BJ (cell line): ENCODE measurements around the gene OR10G3. TPM values are rescaled to one million over a fixed set of nuclear protein-coding genes. Genes with fewer than 3 reads are reported as not detected.

ENCODE experiments used
- CTCF ChIA-PET: fragments of 350-600 bp; formaldehyde crosslinking; extraction: SDS; loops from one replicate; lab custom pipeline; 2021; ENCODE audit warnings: antibody characterized with exemption, inconsistent platforms; lab: Yijun Ruan, JAX
- POLR2A ChIA-PET: fragments of 300-600 bp; sonication (Branson Sonifier 250); formaldehyde crosslinking; extraction: SDS; loops from one replicate; lab custom pipeline; 2021; ENCODE audit warnings: antibody characterized with exemption; lab: Charles Lee
- DNase-seq: peaks from one replicate; pipeline ENCODE4 v3.0.0-alpha.2; 2011; ENCODE audit warnings: low read depth
- H3K27me3 ChIP-seq: 2 replicates; pipeline ENCODE4 v1.6.0; 2011; ENCODE audit warnings: low read length; ENCODE audit not compliant: control insufficient read depth, insufficient read depth
- H3K36me3 ChIP-seq: 2 replicates; pipeline ENCODE4 v1.5.1; 2011; ENCODE audit warnings: low read length; ENCODE audit not compliant: control insufficient read depth, insufficient read depth
- H3K4me3 ChIP-seq: 2 replicates; pipeline ENCODE4 v1.5.1; 2011; ENCODE audit warnings: low read depth, mild to moderate bottlenecking, control low read depth, low read length
- CTCF ChIP-seq: IDR thresholded peaks from 2 replicates; pipeline ENCODE4 v1.5.1; 2011; ENCODE audit warnings: low read depth, mild to moderate bottlenecking, control low read depth, inconsistent platforms, low read length, moderate library complexity; ENCODE audit not compliant: insufficient read depth
- polyA plus RNA-seq: library from polyadenylated mRNA; depleted of rRNA; stranded (reverse); fragments of >200 nt; gene quantifications from 2 replicates; pipeline ENCODE4 v1.2.3, GENCODE V29; 2011; rRNA removed

The OR10G3 gene
- polyA plus RNA-seq, 1 experiment: not detected

- 0 out of 2 replicates have a peak, but pooled peaks cover 1% of the 10 kb centered on the region for H3K27me3 ChIP-seq
- H3K4me3 ChIP-seq: no peak overlapping the region
- no peak for TF ChIP-seq CTCF
- no peaks in the 10 kb centered on the region for H3K36me3 ChIP-seq
- DNase-seq: no peak
- ChIA-PET CTCF (interaction anchor here (0.9 kb wide), 1 partner anchor 20 kb away, joined by 4 read pairs; no protein-coding TSS in a partner anchor), POLR2A (no interaction called here)
Observed at GRCh38 chr14:21518725-21519124, 61.2 kb downstream of the OR10G3 start.

Other genes starting within 250 kb of the OR10G3 start
- 31.2 and 57.6 TPM in 2 replicates for gene SUPT16H, start 196.1 kb downstream of the OR10G3 start, polyA plus RNA-seq
- 16.8 and 25.4 TPM in 2 replicates for gene CHD8, start 124.0 kb downstream of the OR10G3 start, polyA plus RNA-seq
- 20.3 and 29.9 TPM in 2 replicates for gene RAB2B, start 103.1 kb downstream of the OR10G3 start, polyA plus RNA-seq
- 105 and 141 TPM in 2 replicates for gene TOX4, start 102.9 kb downstream of the OR10G3 start, polyA plus RNA-seq
- gene METTL3, start 68.7 kb downstream of the OR10G3 start, polyA plus RNA-seq: 52.3 and 63.3 TPM in 2 replicates
- gene SALL2, start 53.7 kb downstream of the OR10G3 start, polyA plus RNA-seq: 4.0 and 7.2 TPM in 2 replicates
- gene OR10G2, start 54.9 kb upstream of the OR10G3 start, polyA plus RNA-seq: not detected in 2 replicates
- gene OR4E2, start 73.8 kb upstream of the OR10G3 start, polyA plus RNA-seq: not detected in 2 replicates
- gene OR4E1, start 93.7 kb upstream of the OR10G3 start, polyA plus RNA-seq: not detected in 2 replicates